Bronchial epithelial cell (primary cell): ENCODE measurements around the gene SHMT1. TPM values are rescaled to one million over a fixed set of nuclear protein-coding genes. Genes with fewer than 3 reads are reported as not detected.

ENCODE experiments used
- DNase-seq: peaks from one replicate; pipeline ENCODE4 v3.0.0-alpha.2; 2010; ENCODE audit warnings: low read depth
- FAIRE-seq: peaks from 2 replicates; lab custom pipeline; 2011; peaks lifted over from hg19 to GRCh38; lab: Jason Lieb, UNC
- H3K27me3 ChIP-seq: 2 replicates; pipeline ENCODE4 v1.5.1; 2011; ENCODE audit warnings: low read length; ENCODE audit not compliant: control insufficient read depth, insufficient read depth
- H3K36me3 ChIP-seq: 2 replicates; pipeline ENCODE4 v1.5.1; 2011; ENCODE audit warnings: low read length; ENCODE audit not compliant: control insufficient read depth, insufficient read depth
- H3K4me3 ChIP-seq: 2 replicates; pipeline ENCODE4 v1.5.1; 2011; ENCODE audit warnings: mild to moderate bottlenecking, low read depth, low read length, control low read depth
- CTCF ChIP-seq: IDR thresholded peaks from 2 replicates; pipeline ENCODE4 v1.5.1; 2011; ENCODE audit warnings: mild to moderate bottlenecking, moderate library complexity, low read length, control low read depth, inconsistent platforms; ENCODE audit not compliant: insufficient read depth, severe bottlenecking
- total RNA-seq: library from RNA; depleted of rRNA; stranded (reverse); fragments of >200 nt; gene quantifications from 2 replicates; pipeline ENCODE4 v1.2.1, GENCODE V29; 2014

The SHMT1 gene
- total RNA-seq, 1 donor from 2014 or later = 15.3 TPM

DNA sequence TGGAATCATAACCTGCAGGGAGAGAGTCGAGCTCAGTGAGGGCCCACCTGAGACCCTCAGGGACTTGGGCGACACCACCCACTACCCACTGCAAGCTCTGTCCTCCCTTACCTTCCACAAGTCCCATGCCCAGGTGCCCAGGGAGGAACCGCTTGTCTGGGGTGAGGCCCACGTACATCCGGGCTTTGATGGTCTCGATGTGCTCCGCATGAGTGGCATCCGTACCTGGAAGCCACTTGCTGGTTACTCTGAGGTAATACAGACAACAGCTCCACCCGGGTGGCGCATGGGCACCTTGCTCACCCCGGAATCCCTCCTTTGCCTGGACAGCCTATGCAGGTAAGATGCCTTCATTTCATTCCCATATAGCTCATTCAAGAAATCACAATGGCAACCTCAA is 78.1 kb downstream of the SHMT1 start:
- Histone ChIP-seq H3K27me3 (no peaks in the 10 kb centered on the region), H3K36me3 (peaks cover 24% of the 10 kb centered on the region), H3K4me3 (no peak overlapping the region)
- DNase-seq (no peak), FAIRE-seq (no peak)
- TF ChIP-seq CTCF = no peak

DNA sequence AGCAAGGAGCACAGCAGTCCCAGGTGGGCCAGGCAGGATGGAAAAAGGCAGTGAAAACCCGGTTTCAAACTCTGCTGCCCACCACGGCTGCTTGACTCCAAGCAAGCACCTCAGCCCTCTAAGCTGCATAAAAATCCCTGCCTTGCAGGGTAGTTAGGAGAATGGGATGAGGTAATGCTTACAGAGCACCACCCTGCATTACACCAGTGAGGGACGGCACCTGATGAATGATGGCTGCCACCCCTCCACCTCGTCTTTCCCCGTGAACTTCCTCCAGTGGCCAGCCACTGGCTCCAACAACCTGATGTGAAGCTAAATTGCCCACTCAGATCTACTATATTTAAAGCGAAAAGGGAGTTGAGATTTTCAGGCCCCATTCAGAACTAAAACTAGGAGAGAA is 81.6 kb downstream of the SHMT1 start:
- Histone ChIP-seq H3K4me3 (no peak overlapping the region), H3K27me3 (no peaks in the 10 kb centered on the region), H3K36me3 (peaks cover 28% of the 10 kb centered on the region)
- FAIRE-seq = no peak
- no peak for DNase-seq
- no peak for TF ChIP-seq CTCF

DNA sequence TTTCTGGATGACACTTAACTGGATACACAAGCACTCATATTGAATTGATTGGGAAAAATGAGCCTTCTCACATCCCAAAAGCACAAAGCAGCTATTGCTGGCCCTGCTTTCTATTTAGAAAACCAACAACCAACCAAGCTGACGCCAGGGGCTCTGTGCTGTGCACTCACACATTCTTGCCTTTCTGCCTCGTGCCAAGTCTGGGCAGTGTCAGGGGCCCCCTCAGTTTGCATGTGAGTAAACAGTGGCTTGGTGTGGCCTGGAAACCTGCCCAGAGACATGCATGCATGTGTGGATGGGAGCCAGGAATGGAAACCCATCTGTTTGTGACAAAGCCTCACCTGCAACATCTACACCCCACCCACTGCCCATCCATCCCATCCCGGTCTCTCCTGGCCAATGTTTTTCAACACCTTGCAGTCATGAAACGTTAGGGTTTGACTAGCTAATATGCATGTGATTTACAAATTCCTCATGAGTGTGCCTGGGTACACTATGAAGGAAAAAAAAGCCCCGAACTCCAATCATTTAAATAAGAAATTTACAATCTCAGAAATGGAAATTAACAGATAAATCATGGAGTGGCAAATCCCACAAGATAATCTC is 82.5 kb downstream of the SHMT1 start:
- FAIRE-seq (peak; percentile 13), DNase-seq (no peak)
- no peaks in the 10 kb centered on the region for H3K27me3 ChIP-seq
- H3K4me3 ChIP-seq = no peak overlapping the region
- no peak for TF ChIP-seq CTCF
- H3K36me3 ChIP-seq = peaks cover 33% of the 10 kb centered on the region

DNA sequence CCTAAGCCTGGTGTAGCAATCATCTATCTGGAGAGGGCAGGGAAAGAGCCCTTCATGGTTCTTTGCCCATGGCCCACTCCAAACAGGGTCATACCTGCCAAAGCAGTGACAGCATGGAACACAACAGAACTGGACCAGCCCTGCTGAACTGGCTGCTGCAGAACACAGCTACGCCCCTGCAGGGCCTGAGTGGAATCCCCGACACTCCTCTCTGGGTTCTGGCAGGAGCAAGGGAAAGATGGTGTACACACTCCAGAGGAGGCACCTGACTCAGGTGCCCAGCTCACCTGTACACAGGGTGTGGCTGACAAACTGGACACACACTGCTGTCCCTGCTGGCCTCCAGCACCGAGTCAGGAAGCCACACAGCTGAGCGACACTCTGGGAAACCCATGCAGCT is 83.1 kb downstream of the SHMT1 start:
- no peak for TF ChIP-seq CTCF
- H3K4me3 ChIP-seq = no peak overlapping the region
- H3K27me3 ChIP-seq = no peaks in the 10 kb centered on the region
- peak; percentile 62 for FAIRE-seq
- DNase-seq = no peak
- peaks cover 33% of the 10 kb centered on the region for H3K36me3 ChIP-seq

DNA sequence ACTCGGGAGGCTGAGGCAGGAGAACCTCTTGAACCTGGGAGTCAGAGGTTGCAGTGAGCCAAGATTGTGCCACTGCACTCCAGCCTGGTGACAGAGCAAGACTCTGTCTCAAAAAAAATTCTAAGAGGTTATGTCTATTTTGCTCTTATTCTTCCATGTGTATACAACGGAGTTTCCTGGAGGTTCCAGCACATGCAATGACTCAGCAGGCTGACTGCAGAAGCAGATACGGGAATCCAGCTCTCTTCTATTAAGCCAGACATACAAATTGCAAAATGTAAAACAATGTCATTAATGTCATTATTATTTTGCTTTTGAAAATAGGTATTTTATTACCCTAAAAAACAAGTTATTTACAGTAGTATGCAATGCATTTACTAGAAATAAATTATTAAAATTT is 84.5 kb downstream of the SHMT1 start:
- Histone ChIP-seq H3K27me3 (no peaks in the 10 kb centered on the region), H3K4me3 (no peak overlapping the region), H3K36me3 (peaks cover 32% of the 10 kb centered on the region)
- FAIRE-seq (no peak), DNase-seq (no peak)
- TF ChIP-seq CTCF = no peak

Other genes with a start within 250 kb of the SHMT1 start
- 96.3 and 104 TPM in 2 replicates for gene ALKBH5, start 179.7 kb downstream of the SHMT1 start, total RNA-seq
- gene LLGL1, start 137.9 kb downstream of the SHMT1 start, total RNA-seq = 20.0 and 23.2 TPM in 2 replicates
- gene FLII, start 104.8 kb downstream of the SHMT1 start, total RNA-seq = 339 and 517 TPM in 2 replicates
- gene MIEF2, start 102.9 kb downstream of the SHMT1 start, total RNA-seq = 21.1 and 23.0 TPM in 2 replicates
- gene TOP3A, start 48.6 kb downstream of the SHMT1 start, total RNA-seq = 11.0 and 22.4 TPM in 2 replicates
- gene SMCR8, start 48.3 kb downstream of the SHMT1 start, total RNA-seq = 13.4 and 14.5 TPM in 2 replicates
- 10.3 and 14.6 TPM in 2 replicates for gene EVPLL, start 14.2 kb upstream of the SHMT1 start, total RNA-seq
- gene LGALS9C, start 113.2 kb upstream of the SHMT1 start, total RNA-seq = 0.38 TPM in 1 of 2 replicates, not detected in the other